Activated B cell treated with CpG ODN at 0.5 μM for 24 hours (primary cell): Measurements from ENCODE around the gene KLHL29. TPM values are rescaled to one million over a fixed set of nuclear protein-coding genes. Genes with fewer than 3 reads are reported as not detected.
"Not testable (repeated sequence)": the region's sequence is repeated elsewhere in the genome, so short reads cannot be mapped to it uniquely, and the experiment has no call there.

Experiments
- ATAC-seq: fragments of 200-7000 bp; cut with Tn5 transposase; one replicate; pipeline ENCODE4 v1.10.0; 2021; ENCODE audit warnings: low read depth, mild to moderate bottlenecking, moderate library complexity
- CTCF ChIA-PET: fragments of 350-600 bp; sonication (Branson Sonifier 250); formaldehyde crosslinking; loops from one replicate; lab custom pipeline; 2021; ENCODE audit warnings: antibody characterized with exemption; lab: Charles Lee
- POLR2A ChIA-PET: fragments of 350-600 bp; sonication (Branson Sonifier 250); formaldehyde crosslinking; loops from one replicate; lab custom pipeline; 2021; ENCODE audit warnings: antibody characterized with exemption; lab: Charles Lee
- DNase-seq: peaks from one replicate; pipeline ENCODE4 v3.0.0; 2022
- H3K27ac Mint-ChIP-seq: one replicate; pipeline ENCODE4 v1.8.0; 2020; ENCODE audit warnings: mixed read lengths
- H3K27me3 Mint-ChIP-seq: one replicate; pipeline ENCODE4 v1.8.0; 2021; ENCODE audit warnings: mixed read lengths
- H3K36me3 Mint-ChIP-seq: one replicate; pipeline ENCODE4 v1.8.0; 2021; ENCODE audit warnings: low read depth, mixed read lengths
- H3K4me1 Mint-ChIP-seq: one replicate; pipeline ENCODE4 v1.8.0; 2021; ENCODE audit warnings: mixed read lengths
- H3K4me3 Mint-ChIP-seq: one replicate; pipeline ENCODE4 v1.8.0; 2020; ENCODE audit warnings: mild to moderate bottlenecking, mixed read lengths
- H3K9me3 Mint-ChIP-seq: one replicate; pipeline ENCODE4 v1.8.0; 2020; ENCODE audit warnings: mixed read lengths
- CTCF ChIP-seq: fragments of 200-600 bp; IDR thresholded peaks from one replicate; pipeline ENCODE4 v1.8.0; 2022; ENCODE audit warnings: antibody characterized with exemption, mild to moderate bottlenecking
- intact Hi-C: fragments of 100-400 bp; cut with micrococcal nuclease; formaldehyde crosslinking; loops from one replicate; pipeline ENCODE4 v1.15.1; 2024
- total RNA-seq: library from RNA; stranded (reverse); gene quantifications from 2 replicates; pipeline ENCODE4 v1.2.3, GENCODE V29; 2022

KLHL29 gene
- total RNA-seq, 1 donor from 2014 or later: 2.5 TPM

GRCh38 chr2:23347471-23348092 is 37.4 kb upstream of the KLHL29 start:
- Mint-ChIP-seq H3K4me1 (no peaks in the 10 kb centered on the region), H3K27ac (no peak overlapping the region), H3K4me3 (no peak overlapping the region), H3K36me3 (no peaks in the 10 kb centered on the region), H3K9me3 (no peaks in the 10 kb centered on the region), H3K27me3 (peaks cover 11% of the 10 kb centered on the region)
- intact Hi-C loops: no loop called here
- TF ChIP-seq CTCF: no peak
- ATAC-seq: no peak
- ChIA-PET CTCF (no interaction called here), POLR2A (no interaction called here)
- DNase-seq: no peak

- H3K4me3 Mint-ChIP-seq, H3K4me1 Mint-ChIP-seq, DNase-seq, CTCF ChIA-PET, H3K9me3 Mint-ChIP-seq, H3K36me3 Mint-ChIP-seq, POLR2A ChIA-PET, ATAC-seq, H3K27ac Mint-ChIP-seq, intact Hi-C loops: not testable (repeated sequence)
- H3K27me3 Mint-ChIP-seq: peaks cover 12% of the 10 kb centered on the region
Observed at GRCh38 chr2:23348093-23348481, 36.9 kb upstream of the KLHL29 start.

- intact Hi-C loops: no loop called here
- Mint-ChIP-seq H3K9me3 (no peaks in the 10 kb centered on the region), H3K4me1 (peaks cover 4% of the 10 kb centered on the region), H3K27ac (no peak overlapping the region), H3K4me3 (no peak overlapping the region), H3K27me3 (peaks cover 20% of the 10 kb centered on the region), H3K36me3 (no peaks in the 10 kb centered on the region)
- ChIA-PET POLR2A (no interaction called here), CTCF (no interaction called here)
- no peak for TF ChIP-seq CTCF
- ATAC-seq: no peak
- DNase-seq: no peak
Observed at GRCh38 chr2:23349508-23349907, 35.5 kb upstream of the KLHL29 start.

GRCh38 chr2:23350041-23350791 is 34.8 kb upstream of the KLHL29 start:
- Mint-ChIP-seq H3K27me3 (peaks cover 24% of the 10 kb centered on the region), H3K9me3 (no peaks in the 10 kb centered on the region), H3K4me3 (no peak overlapping the region), H3K4me1 (peaks cover 7% of the 10 kb centered on the region), H3K36me3 (no peaks in the 10 kb centered on the region), H3K27ac (no peak overlapping the region)
- ChIA-PET CTCF (no interaction called here), POLR2A (no interaction called here)
- no peak for TF ChIP-seq CTCF
- intact Hi-C loops: loop anchor here (5.0 kb wide), 1 partner anchor 993 kb away; no protein-coding TSS in a partner anchor
- ATAC-seq (no peak), DNase-seq (no peak)

- Mint-ChIP-seq H3K27ac (no peak overlapping the region), H3K4me3 (no peak overlapping the region), H3K27me3 (peaks cover 26% of the 10 kb centered on the region), H3K36me3 (no peaks in the 10 kb centered on the region), H3K9me3 (no peaks in the 10 kb centered on the region), H3K4me1 (peaks cover 7% of the 10 kb centered on the region)
- no peak for ATAC-seq
- intact Hi-C loops: loop anchor here (5.0 kb wide), 1 partner anchor 994 kb away; no protein-coding TSS in a partner anchor
- ChIA-PET POLR2A (no interaction called here), CTCF (interaction anchor here (0.9 kb wide), 1 partner anchor 21 kb away, joined by 3 read pairs; no protein-coding TSS in a partner anchor)
- TF ChIP-seq CTCF: no peak
- no peak for DNase-seq
Observed at GRCh38 chr2:23350792-23351355, 34.1 kb upstream of the KLHL29 start.
